GM18870 (cell line): ENCODE measurements around the gene SEPTIN7.

Experiments
- ATAC-seq: cut with Tn5 transposase; IDR thresholded peaks from one replicate; pipeline ENCODE4 v1.9.1; 2021; ENCODE audit warnings: moderate library complexity; ENCODE audit not compliant: unreplicated experiment

SEPTIN7 gene

GRCh38 chr7:35785250-35785649, 15.6 kb upstream of the SEPTIN7 start:
- no peak for ATAC-seq

GRCh38 chr7:35787925-35788324, 12.9 kb upstream of the SEPTIN7 start:
- no peak for ATAC-seq

GRCh38 chr7:35792472-35792871, 8.4 kb upstream of the SEPTIN7 start:
- ATAC-seq: no peak

GRCh38 chr7:35792873-35793489, 7.9 kb upstream of the SEPTIN7 start:
- no peak for ATAC-seq

- no peak for ATAC-seq
These were observed 3.5 kb upstream of the SEPTIN7 start for GRCh38 chr7:35797311-35797710.

GRCh38 chr7:35799846-35800717, 775 bp upstream of the SEPTIN7 start:
- peak; percentile 43 for ATAC-seq

- ATAC-seq: peak; percentile 21
These were observed 690 bp downstream of the SEPTIN7 start for GRCh38 chr7:35801392-35802101.

- ATAC-seq: no peak
These were observed 1.2 kb downstream of the SEPTIN7 start for GRCh38 chr7:35802102-35802466.

- no peak for ATAC-seq
These were observed 1.8 kb downstream of the SEPTIN7 start for GRCh38 chr7:35802649-35803048.

GRCh38 chr7:35804231-35804970, 3.5 kb downstream of the SEPTIN7 start:
- ATAC-seq: no peak

- no peak for ATAC-seq
These were observed 5.0 kb downstream of the SEPTIN7 start for GRCh38 chr7:35805876-35806275.

GRCh38 chr7:35816514-35816913, 15.7 kb downstream of the SEPTIN7 start:
- no peak for ATAC-seq

- ATAC-seq: no peak
These were observed 16.3 kb downstream of the SEPTIN7 start for GRCh38 chr7:35817181-35817580.

- no peak for ATAC-seq
These were observed 17.1 kb downstream of the SEPTIN7 start for GRCh38 chr7:35817930-35818329.

GRCh38 chr7:35818513-35818912, 17.7 kb downstream of the SEPTIN7 start:
- ATAC-seq: no peak

- ATAC-seq: no peak
These were observed 18.5 kb downstream of the SEPTIN7 start for GRCh38 chr7:35819310-35819709.

GRCh38 chr7:35819954-35820703, 19.3 kb downstream of the SEPTIN7 start:
- ATAC-seq: no peak

GRCh38 chr7:35820858-35821257, 20.0 kb downstream of the SEPTIN7 start:
- no peak for ATAC-seq

GRCh38 chr7:35823440-35823839, 22.6 kb downstream of the SEPTIN7 start:
- no peak for ATAC-seq

GRCh38 chr7:35825974-35826373, 25.1 kb downstream of the SEPTIN7 start:
- ATAC-seq: no peak
